HTERT RPE-1 (cell line): ENCODE data around the gene DCPS.
"Not testable (repeated sequence)": the region's sequence is repeated elsewhere in the genome, so short reads cannot be mapped to it uniquely, and the experiment has no call there.

Experiments
- in situ Hi-C: fragments of 300-500 bp; cut with MboI; formaldehyde crosslinking; loops from 4 replicates; pipeline ENCODE4 v1.14.3; 2020; ENCODE audit warnings: low sequenced_read_pairs

Gene DCPS

DNA sequence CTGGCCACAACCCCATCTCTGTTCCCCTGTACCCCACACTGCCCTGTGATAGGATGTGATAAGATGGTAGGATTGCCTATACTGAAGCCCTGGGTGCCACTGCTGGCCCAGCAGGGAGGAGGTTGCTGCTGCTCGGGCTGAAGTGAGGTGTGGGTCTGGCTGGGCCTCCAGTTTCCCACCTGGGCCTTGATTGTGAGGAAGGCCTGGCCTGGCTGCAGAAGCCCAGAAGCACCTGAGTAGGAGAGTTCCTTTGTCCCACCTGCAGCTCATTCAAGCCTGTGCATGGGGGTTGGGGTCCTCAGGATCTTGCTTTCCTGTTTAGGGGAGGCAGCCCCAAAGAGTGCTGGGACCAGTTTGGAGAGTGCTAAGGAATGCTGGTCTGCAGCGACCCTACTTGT, 54.9 kb downstream of the DCPS start:
- in situ Hi-C loops, result no loop called here

DNA sequence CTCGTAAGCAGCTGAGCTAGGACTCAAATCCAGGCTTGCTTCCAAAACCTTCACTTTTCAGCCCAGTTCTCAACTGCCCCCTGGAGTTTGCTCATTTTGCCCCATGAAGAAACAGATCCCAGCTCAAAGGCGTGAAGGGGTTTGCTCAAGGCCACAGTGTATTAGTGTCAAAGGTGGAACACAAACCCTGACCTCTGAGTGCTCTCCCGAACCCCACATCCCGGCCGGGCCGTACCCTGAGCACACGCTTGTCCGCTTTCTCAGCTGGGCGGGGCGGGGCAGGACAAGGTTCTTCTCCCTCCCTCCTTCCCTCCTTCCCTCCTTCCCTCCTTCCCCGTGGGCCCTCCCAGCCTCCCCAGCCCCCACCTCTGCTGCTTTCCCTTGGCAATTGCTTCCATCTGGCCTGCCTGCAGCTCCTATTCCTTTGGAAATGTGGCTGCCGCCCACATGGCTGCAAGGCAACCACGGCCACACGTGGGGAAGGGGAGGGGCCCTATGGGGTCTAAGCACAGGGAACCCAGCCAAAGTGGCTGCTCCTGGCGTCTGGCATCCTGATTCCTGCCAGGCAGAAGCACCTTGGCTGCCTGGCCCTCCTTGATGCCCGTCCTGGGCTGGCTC, 55.7 kb downstream of the DCPS start:
- in situ Hi-C loops, result no loop called here

DNA sequence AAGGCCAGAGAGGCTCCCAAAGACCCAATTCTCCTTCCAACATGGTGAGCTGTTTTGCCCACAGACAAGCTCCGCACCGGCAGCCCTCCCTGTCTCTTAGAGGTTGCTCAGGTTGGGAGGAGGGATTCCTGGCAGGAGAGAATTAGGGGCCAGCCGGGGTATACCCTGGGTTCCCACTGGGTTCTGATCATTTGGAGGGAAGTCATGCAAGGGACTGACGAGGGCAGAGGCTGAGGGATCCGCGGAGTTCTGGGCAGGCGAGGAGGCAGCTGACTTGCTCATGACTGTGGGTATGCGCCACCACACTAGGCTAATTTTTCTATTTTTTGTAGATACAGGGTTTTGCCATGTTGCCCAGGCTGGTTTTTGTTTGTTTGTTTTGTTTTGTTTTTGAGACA, 56.2 kb downstream of the DCPS start:
- in situ Hi-C loops, result no loop called here

DNA sequence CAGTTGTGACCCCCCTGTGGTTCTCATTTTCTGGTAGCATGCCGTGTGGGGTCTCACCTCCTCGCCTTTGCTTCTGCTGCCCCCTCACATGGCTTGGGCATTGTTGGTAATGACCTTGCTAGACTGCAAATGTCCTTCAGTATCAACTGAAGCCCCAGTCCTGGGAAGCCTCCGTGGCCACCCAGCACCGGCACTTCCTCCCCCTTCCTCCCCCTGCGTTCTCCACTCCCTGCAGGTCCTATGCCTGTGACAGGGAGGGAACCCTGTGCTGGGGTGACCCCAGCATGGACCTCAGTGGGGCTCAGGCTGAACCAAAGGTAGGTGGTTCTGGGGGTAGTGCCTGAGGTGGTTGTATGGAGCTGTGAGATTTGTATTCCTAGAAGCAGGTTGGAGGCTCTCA, 57.5 kb downstream of the DCPS start:
- in situ Hi-C loops, result no loop called here

DNA sequence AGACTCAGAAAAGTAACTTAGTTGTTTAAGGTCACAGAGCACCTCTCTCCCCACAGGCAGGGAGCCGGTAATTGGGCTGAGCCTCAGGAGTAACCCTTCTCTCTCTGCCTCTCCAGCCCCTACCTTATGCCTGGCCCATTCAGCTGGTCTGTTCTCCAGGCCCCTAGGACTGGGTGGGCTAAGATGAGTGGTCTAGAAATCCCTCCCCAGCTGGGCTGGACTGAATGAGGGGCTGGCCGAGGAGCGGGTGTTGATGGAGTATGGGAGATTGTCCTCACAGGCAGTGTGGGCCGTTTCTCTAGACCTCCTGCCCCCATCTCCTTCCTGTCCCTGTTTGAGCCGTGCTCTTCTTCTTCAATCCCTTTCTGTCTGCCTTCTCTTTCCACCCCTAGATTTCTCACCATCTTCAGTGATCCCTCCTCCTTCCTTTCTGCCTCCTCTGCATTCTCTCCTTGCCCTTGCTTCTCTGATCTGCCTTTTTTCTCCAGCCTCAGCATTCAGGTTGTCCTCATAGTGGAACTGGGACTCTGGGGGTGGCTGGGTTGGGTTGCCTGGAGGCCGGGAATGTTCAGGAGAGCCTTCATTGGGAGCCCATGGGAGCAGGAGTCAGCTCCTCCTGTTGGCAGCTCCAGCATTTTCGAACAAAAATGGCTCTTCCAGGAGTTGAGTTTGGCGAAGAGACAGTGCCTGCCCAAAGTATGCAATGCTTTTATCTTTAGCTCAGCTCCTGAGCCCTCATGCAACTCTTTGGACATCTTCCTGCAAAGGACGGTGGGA, 59.2 kb downstream of the DCPS start:
- in situ Hi-C loops, result no loop called here

DNA sequence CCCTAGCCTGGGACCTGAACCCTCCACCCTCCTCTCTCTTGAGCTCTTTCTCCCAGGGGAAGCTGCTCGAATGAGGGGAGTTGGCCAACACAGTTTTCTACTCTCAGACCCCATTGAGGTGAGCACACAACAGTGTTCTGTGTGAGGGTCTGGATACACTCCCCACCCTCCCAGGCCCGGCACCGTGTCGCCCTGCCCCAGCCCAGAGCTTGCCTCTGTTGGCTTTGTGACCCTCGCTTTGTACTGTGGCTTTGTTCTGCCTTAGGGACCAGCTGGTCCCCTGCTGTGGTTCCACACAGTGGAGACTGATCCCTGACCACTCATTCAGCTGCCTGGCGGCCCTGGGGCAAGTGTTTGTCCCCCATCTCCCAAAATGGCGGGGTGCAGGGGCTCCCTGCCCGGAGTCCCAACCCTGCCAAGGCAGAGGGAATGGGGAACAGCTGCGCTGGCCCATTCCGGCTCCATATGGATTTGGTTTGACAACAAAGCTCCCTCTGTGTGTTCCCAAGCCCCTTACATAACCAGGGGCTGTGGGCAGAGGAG, 59.9 kb downstream of the DCPS start:
- in situ Hi-C loops, result no loop called here

DNA sequence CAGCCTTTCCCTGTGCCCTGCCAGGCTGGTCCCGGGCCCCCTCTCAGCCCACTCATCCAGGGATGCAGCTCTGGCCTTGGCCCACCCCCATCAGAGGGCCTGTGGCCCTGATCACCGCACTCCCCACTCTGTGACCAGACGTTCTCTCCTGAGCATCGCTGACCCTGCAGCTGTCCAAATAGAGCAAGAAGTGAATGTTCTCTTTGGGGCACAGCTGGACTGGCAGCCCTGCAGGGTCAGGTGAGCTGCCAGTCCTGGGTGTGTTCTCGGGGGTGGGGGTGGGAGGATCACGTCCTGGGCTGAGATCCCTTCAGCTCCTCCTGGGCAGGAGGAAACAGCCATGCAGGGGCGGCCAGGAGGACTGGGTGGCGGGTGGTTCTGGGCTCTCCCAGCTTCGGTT, 60.9 kb downstream of the DCPS start:
- in situ Hi-C loops, result not testable (repeated sequence)

DNA sequence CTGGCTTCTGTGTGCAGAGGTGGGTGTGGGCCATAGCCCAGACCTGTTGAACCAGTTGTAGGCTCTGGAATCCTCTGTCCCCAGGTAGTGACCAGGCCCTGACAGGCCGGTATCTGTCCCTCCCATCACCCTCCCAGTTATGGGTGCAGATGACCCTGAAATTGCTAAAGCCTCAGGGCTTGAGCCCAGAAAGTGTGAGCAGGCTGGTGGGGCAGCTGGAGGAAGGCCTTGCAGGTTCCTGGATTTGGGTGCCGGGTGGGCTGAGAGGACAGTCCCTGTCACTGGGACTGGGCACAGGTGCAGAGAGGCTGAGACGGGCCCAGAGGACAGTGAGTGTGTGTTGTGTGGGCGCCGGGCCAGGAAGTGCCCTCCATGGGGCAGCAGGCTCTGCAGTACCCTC, 61.6 kb downstream of the DCPS start:
- in situ Hi-C loops, result not testable (repeated sequence)

DNA sequence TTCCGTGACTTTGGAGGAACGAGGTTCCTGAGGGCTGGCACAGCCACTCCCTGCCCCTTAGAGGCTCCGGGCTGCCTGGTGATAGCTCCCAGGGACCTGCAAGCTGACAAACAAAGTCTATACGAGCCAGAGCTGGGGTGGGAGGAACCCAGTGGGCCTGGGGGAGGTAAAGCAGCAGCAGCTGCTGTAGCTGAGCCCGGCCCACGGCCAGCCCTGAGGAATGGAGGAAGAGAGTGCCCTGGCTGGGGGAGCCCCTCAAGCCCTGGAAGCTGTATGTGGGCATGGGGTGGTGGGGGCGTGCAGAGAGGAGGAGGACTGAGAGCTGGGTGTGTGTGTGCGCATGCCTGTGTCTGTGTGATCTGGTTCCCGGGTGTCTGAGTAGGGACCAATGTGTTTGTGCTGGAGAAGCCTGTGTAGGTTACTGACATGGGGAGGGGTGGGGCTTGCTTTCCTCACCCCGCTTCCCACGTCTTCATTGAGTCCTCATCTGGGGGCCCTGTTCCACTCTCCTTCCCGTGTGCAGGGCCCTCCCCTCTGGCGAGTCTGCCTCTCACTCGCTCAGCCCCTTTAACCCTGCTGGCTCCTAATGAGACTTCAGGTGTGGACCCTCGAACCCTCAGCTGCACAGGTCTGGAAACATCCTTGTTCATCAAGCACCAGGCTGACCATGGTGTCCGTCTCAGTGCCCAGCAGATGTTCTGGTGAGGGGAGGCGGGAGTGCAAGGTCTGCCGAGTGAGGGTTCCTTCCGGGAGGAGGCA, 62.4 kb downstream of the DCPS start:
- in situ Hi-C loops, result no loop called here

DNA sequence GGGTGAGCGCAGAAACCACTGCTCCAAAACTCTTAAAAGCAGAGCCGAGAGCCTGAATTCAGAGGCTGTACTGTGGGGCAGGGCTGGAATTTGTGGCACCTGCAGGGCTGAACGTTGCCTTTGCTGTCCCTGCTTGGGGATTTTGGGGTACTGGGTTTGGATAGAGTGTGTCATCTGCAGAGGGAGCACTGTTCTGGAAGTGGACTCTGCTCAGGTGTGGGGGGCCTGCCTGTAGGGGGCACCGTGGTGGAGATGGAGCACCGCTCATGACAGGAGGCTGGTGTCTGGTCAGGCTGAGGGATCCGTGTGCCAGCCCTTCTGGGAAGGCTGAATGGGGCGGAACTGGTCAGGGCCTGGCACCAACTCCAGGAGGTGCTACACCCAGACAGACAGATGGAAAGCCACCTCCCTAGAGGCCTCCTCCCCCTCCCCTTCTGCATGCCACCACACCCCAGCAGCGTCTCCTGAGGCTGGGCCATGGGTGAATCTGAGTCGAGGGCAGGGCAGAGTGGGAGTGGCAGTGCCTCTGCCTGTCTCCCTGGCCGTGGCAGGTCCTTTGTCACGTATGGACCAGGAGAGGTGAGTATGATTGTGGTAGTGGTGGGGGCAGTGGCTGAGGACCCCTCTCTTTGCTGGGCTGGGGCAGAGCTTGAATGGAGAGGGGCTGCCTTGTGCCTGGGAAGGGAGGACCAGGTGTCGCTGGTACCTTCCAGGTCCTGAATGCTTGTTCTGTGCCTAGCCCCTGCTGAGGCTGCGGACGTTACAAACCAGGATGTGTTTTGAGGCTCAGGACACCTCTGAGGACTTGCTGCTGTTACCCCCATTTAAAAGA, 63.2 kb downstream of the DCPS start:
- in situ Hi-C loops, result not testable (repeated sequence)

DNA sequence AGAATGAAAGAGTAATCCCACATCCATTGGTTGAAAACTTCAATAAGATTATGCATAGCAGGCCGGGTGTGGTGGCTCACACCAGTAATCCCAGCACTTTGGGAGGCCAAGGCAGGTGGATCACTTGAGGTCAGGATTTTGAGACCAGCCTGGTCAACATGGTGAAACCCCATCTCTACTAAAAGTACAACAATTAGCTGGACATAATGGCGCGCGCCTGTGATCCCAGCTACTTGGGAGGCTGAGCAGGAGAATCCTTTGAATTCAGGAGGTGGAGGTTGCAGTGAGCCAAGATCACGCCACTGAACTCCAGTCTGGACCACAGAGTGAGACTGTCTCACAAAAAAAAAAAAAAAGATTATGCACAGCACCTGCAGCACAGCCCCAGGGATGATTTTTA, 63.9 kb downstream of the DCPS start:
- in situ Hi-C loops, result not testable (repeated sequence)

DNA sequence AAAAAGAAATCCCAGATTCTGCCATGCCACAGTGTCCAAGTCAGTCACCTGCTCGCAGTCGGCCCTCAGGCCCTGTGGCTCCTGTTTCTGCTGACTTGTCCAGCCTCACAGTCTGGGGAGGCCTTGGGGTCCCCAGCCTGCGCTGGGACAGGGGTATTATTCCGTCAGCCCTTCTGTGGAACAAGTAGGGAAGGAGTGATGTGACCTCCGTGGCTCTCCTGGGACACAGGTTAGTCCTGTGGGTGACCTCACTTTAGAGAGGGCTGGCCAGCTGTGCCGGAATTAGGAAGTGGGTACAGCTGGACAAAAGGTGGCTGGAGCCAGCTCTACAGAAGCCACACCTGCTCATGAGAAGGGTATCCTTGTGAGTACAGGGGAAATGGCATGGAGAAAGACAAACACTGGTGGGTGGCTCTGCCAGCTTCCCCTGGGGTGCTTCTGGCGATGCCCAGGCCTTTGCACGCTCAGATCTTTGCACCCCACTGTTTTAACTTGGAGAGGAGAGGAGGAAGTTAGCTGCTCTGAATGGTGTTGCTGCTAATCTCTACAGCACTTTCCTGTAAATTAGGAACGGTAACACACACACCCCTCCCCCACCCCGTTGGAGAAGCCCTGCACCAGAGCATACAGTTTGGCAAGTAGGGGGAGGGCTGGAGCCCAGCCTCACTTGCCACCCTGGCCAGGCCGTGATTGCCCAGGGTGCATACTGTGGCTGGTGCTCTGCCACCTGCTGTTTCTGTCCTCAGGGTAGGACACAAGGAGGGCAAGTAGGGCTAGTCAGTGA, 64.7 kb downstream of the DCPS start:
- in situ Hi-C loops, result not testable (repeated sequence)

DNA sequence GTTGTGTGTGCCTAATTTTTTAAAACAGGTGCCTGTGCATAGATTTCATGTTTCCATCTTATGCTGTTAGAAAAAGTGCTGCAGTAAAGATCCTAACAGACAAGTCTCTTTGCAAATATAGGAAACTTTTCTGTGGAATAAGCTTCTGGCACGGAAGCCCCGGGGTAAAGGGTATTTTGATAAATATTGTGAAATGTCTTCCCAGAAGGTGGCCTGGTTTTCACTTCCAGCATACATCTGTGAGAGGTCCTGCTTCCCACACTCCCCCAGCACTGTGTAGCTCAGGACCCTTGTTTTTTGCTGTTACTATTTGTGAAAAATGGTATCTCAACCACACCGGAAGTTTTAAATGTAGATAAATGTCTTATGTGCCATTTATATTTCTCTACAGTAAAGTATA, 66.2 kb downstream of the DCPS start:
- in situ Hi-C loops, result no loop called here

DNA sequence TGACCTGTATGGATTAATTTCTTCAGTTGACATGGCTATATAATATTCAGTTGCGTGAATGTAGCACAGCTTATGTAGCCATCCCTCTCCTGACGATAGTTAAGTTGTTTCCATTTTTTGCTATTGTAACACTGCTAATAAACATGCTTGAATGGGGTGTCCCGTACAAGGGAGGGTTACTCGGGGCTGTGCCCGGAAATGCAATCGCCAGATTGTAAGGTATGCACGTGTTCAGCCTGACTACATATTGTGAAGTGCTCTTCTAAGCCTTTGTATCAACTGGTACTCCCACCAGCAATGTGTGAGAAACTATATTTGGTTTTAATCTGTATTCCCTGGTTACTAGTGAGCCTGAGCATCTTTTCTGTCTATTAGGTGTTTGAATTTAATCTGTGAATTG, 67.7 kb downstream of the DCPS start:
- in situ Hi-C loops, result no loop called here

DNA sequence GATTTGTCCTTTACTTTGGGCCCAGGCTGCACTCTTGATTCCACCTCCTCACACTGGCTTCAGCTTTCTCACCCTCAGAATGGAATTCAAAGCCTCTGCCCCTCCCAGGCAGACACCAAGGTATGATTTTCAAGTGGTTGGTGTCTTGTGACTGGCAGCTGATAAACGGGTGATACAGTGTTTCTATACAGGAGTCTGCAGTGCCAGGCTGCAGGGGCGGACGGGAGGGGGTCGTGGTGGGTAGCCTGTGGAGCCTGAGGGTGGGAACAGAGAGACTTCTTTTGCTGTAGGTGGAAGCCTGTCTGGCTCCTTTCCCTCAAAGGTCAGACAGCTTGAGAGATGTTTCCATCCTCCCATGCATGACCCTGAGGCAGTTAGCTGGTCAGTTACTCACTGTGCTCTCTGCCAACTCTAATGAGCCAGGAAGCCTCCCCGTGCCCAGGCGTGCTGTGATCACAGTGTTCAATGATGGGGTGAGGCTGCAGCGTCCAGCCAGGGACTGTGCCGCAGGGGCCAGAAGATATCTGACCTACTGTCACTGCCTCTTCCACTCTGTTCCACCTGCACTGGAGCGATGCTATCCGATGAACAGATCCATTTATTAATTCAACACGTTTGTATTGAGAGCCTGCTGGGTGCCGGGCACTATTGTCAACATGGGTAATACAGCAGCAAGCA, 69.7 kb downstream of the DCPS start:
- in situ Hi-C loops, result not testable (repeated sequence)

DNA sequence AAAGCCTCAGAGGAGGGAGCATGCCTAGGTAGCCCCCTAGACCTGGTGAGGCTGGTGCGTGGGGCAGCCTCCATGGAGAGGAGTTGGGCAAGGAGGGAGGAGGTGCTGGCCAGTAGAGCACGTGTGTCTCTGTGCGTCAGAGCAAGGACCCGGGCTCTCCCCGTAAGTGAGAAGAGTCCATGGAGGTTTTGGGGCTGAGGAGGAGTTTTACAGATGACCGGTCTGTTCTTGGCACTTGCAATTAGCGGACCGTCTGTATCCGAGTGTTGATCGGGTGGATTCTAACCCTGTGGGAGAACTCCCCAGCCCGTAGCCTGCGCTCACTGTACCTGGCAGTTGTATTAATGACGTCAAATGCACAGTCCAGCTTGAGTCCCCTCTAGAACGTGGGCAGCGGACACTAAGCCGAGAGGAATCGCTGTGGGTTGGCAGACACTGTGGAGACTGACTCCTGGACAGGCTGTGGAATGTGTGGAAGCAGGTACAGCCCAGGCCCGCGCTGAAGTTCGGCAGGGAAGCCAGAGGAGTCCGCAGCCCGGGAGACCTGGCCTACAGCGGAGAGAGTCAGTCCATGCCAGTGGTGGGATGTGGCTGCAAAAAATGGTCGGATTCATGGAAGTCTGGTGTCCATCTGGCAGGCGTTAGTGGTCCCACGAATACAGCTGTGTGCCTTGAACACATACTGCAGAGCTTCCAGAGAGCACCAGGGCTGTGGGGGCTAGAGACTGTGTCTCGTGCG, 70.9 kb downstream of the DCPS start:
- in situ Hi-C loops, result not testable (repeated sequence)

DNA sequence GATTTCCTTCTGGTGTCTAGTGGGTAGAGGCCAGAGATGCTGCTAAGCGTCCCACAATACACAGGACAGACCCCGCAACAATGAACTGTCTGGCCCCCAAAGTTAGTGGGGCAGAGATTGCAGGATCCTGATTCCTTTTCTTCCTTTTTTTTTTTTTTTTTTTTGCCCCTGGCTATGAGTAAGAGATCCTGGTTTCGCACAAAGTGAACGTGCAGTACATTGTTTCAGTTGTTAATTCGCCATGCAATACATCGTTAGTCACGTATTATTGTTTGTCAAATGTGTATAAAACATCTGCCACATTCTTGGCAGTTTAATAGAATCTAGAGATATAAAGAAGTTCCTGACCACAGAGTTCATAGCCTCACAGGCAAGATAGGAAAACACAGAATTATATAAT, 71.9 kb downstream of the DCPS start:
- in situ Hi-C loops, result no loop called here

DNA sequence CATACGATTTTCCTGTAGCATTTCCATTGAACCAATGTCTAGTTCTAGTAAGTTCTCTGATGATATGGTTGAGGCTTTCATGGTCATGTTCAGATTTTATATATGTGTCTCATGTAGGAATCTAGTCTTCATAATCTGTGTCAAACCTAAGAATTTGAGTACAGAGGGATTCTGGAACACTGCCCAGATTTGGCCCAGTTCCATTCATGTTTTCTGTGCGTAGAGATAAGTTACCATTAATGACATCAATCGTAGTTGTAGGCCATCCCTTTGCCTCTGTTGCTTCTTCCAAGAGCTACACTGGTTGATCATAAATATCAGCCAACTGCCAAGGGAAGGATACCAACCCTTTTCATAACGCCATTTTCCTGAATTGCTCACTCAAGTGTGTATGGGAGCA, 74.9 kb downstream of the DCPS start:
- in situ Hi-C loops, result no loop called here

DNA sequence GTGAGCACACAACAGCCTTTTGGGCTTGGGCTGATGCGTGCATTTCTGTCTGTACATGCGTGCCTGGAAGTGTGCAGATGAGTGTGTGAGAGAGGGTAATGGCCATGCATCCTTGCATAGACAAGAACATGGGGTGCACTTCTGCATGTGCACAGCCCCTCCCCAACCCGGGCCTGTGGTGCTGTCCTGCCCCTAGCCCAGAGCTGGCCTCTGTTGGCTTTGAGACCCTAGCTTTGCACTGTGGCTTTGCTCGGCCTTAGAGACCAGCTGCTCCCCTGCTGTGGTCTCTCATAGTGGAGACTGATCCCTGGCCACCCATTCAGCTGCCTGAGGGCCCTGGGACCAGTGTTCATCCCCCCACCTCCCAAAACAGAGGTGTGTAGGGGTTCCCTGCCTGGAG, 77.0 kb downstream of the DCPS start:
- in situ Hi-C loops, result no loop called here
